CD14-positive monocyte (primary cell): Measurements from ENCODE around the gene PARL. TPM values are rescaled to one million over a fixed set of nuclear protein-coding genes. Genes with fewer than 3 reads are reported as not detected.

Experiments used
- DNase-seq, 3 donors: peaks; one replicate each; pipeline ENCODE4 v3.0.0-alpha.2; 2011 to 2022
- H2AFZ ChIP-seq: 2 replicates; pipeline ENCODE4 v1.6.0; 2012; ENCODE audit warnings: mild to moderate bottlenecking, low read depth, low read length, inconsistent platforms; ENCODE audit not compliant: insufficient read depth, poor library complexity, severe bottlenecking
- H3K27ac ChIP-seq, 2 donors: 1 replicate in 1 of 2; 2 replicates in 1 of 2; pipeline ENCODE4 v1.5.1; 2012 to 2013; ENCODE audit warnings: low read length in 2 of 2, control low read depth in 1 of 2, inconsistent platforms in 1 of 2, low read depth in 1 of 2, mild to moderate bottlenecking in 1 of 2
- H3K27me3 ChIP-seq, 2 donors: one replicate each; pipeline versions ENCODE4 v1.6.0 to v1.6.1; 2011 to 2013; ENCODE audit warnings: low read length in 2 of 2; ENCODE audit not compliant: control insufficient read depth in 2 of 2, insufficient read depth in 2 of 2
- H3K36me3 ChIP-seq, 2 donors: replicated peaks in 1 of 2; 1 replicate in 1 of 2; 2 replicates in 1 of 2; pipeline versions ENCODE4 v1.5.1 to v1.6.1; 2012 to 2013; ENCODE audit warnings: low read length in 2 of 2, control low read depth in 1 of 2, inconsistent platforms in 1 of 2, mild to moderate bottlenecking in 1 of 2; ENCODE audit not compliant: insufficient read depth in 2 of 2, control insufficient read depth in 1 of 2
- H3K4me1 ChIP-seq, 2 donors: 1 replicate in 1 of 2; 2 replicates in 1 of 2; pipeline versions ENCODE4 v1.5.1 to v1.6.1; 2012 to 2013; ENCODE audit warnings: low read length in 2 of 2, control low read depth in 1 of 2, inconsistent platforms in 1 of 2, mild to moderate bottlenecking in 1 of 2, moderate library complexity in 1 of 2; ENCODE audit not compliant: insufficient read depth in 2 of 2, control insufficient read depth in 1 of 2
- H3K4me2 ChIP-seq: replicated peaks from 2 replicates; pipeline ENCODE3; 2012; ENCODE audit warnings: low read length, moderate library complexity, mild to moderate bottlenecking; ENCODE audit not compliant: poor library complexity, severe bottlenecking; ENCODE audit errors: extremely low read depth
- H3K4me3 ChIP-seq, 3 experiments: fragments of 200-600 bp in 1 of 3; sonication (generic) in 1 of 3; replicated peaks in 1 of 3; 1 replicate in 2 of 3; 2 replicates in 1 of 3; pipeline ENCODE4 v1.5.1; 2011 to 2013; ENCODE audit warnings: low read length in 3 of 3, mild to moderate bottlenecking in 3 of 3, control low read depth in 2 of 3, low read depth in 2 of 3, inconsistent platforms in 1 of 3, moderate library complexity in 1 of 3
- H3K79me2 ChIP-seq: 2 replicates; pipeline ENCODE4 v1.6.0; 2012; ENCODE audit warnings: mild to moderate bottlenecking, control low read depth, inconsistent platforms, low read length, moderate library complexity; ENCODE audit not compliant: insufficient read depth
- H3K9ac ChIP-seq: 2 replicates; pipeline ENCODE4 v1.6.0; 2017; ENCODE audit warnings: low read length, mild to moderate bottlenecking; ENCODE audit not compliant: insufficient read depth, poor library complexity, severe bottlenecking
- H3K9me3 ChIP-seq, 2 donors: replicated peaks in 1 of 2; 1 replicate in 1 of 2; 2 replicates in 1 of 2; pipeline versions ENCODE4 v1.5.1 to v1.6.1; 2012 to 2013; ENCODE audit warnings: low read length in 2 of 2, control low read depth in 1 of 2; ENCODE audit not compliant: control insufficient read depth in 1 of 2, insufficient read depth in 1 of 2
- H4K20me1 ChIP-seq: 2 replicates; pipeline ENCODE4 v1.6.0; 2012; ENCODE audit warnings: mild to moderate bottlenecking, low read length, control low read depth, moderate library complexity; ENCODE audit not compliant: insufficient read depth
- H3K27ac Mint-ChIP-seq, 7 donors: one replicate each; pipeline ENCODE4 v1.8.0; 2020; ENCODE audit warnings: mild to moderate bottlenecking in 7 of 7, mixed read lengths in 7 of 7, moderate library complexity in 6 of 7, inconsistent platforms in 2 of 7
- H3K27me3 Mint-ChIP-seq, 3 donors: one replicate each; pipeline ENCODE4 v1.8.0; 2021 to 2022; ENCODE audit warnings: low read depth in 3 of 3, mild to moderate bottlenecking in 3 of 3, mixed read lengths in 3 of 3, moderate library complexity in 3 of 3, inconsistent platforms in 1 of 3
- H3K36me3 Mint-ChIP-seq, 2 donors: one replicate each; pipeline ENCODE4 v1.8.0; 2020; ENCODE audit warnings: mixed read lengths in 2 of 2, inconsistent platforms in 1 of 2, mild to moderate bottlenecking in 1 of 2
- H3K4me1 Mint-ChIP-seq: one replicate; pipeline ENCODE4 v1.8.0; 2020; ENCODE audit warnings: mild to moderate bottlenecking, mixed read lengths
- H3K4me3 Mint-ChIP-seq, 2 donors: one replicate each; pipeline ENCODE4 v1.8.0; 2020; ENCODE audit warnings: mild to moderate bottlenecking in 2 of 2, mixed read lengths in 2 of 2, moderate library complexity in 1 of 2
- H3K9me3 Mint-ChIP-seq, 7 donors: one replicate each; pipeline ENCODE4 v1.8.0; 2020 to 2022; ENCODE audit warnings: mixed read lengths in 7 of 7, mild to moderate bottlenecking in 6 of 7, moderate library complexity in 6 of 7, inconsistent platforms in 2 of 7
- WGBS: methylation state at CpG from one replicate; pipeline ENCODE4 v1.1.5; 2013; ENCODE audit warnings: missing lambda C conversion rate; ENCODE audit not compliant: insufficient coverage; 5-methylcytosine and 5-hydroxymethylcytosine counted together
- intact Hi-C, 2 donors: fragments of 100-400 bp; cut with micrococcal nuclease; formaldehyde crosslinking; loops; one replicate each; pipeline versions ENCODE4 v1.15.0 to v1.15.1; 2023
- polyA plus RNA-seq, 3 donors: library from polyadenylated mRNA; depleted of rRNA in 1 of 3; unstranded in 2 of 3; stranded (reverse) in 1 of 3; fragments of 300-500 nt in 2 of 3; fragments of >200 nt in 1 of 3; fragmentation: Illumina TruSeq in 2 of 3; gene quantifications; 1 replicate in 2 of 3; 2 replicates in 1 of 3; pipeline ENCODE4 v1.2.3, GENCODE V29; 2012 to 2021
- TF ChIP-seq, protein P1 (sequence below): fragments of 200-600 bp; IDR thresholded peaks from one replicate; pipeline ENCODE4 v1.8.0; 2022; ENCODE audit warnings: antibody characterized with exemption, mild to moderate bottlenecking

PARL gene
- polyA plus RNA-seq, 3 donors = 65.6 to 196 (median 155) TPM

DNA sequence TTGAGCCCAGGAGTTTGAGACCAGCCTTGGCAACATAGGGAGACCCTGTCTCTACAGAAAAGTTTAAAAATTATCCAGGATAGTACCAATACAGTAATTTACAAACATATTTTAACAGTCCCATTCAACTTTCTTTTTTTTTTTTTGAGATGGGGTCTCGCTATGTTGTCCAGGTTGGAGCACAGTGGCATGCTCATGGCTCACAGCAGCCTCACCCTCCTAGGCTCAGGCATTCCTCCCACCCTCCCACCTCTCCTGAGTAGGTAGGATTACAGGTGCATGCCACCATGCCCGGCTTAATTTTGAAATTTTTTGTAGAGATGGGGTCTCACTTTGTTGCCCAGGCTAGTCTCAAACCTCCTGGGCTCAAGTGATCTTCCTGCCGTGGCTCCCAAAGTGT, 46.8 kb downstream of the PARL start:
- Mint-ChIP-seq H3K9me3 (no peaks in the 10 kb centered on the region), H3K4me1 (no peaks in the 10 kb centered on the region), H3K4me3 (no peak overlapping the region), H3K36me3 (peaks cover 63 to 86% of the 10 kb centered on the region in 2 donors), H3K27me3 (no peaks in the 10 kb centered on the region), H3K27ac (peak overlapping the region in 1 of 7 donors; percentile 7)
- no CpG with 5 or more reads among the region's 3 CpGs for WGBS
- Histone ChIP-seq H3K4me1 (no peaks in the 10 kb centered on the region), H3K36me3 (peaks cover 81 to 96% of the 10 kb centered on the region in 2 donors), H3K27me3 (no peaks in the 10 kb centered on the region), H3K9me3 (no peaks in the 10 kb centered on the region), H3K79me2 (no peaks in the 10 kb centered on the region), H3K9ac (no peak overlapping the region), H2AFZ (no peak overlapping the region), H3K27ac (no peak overlapping the region), H3K4me3 (no peak overlapping the region), H4K20me1 (peaks cover 55% of the 10 kb centered on the region), H3K4me2 (no peak overlapping the region)
- intact Hi-C loops = no loop called here
- TF ChIP-seq, protein P1, sequence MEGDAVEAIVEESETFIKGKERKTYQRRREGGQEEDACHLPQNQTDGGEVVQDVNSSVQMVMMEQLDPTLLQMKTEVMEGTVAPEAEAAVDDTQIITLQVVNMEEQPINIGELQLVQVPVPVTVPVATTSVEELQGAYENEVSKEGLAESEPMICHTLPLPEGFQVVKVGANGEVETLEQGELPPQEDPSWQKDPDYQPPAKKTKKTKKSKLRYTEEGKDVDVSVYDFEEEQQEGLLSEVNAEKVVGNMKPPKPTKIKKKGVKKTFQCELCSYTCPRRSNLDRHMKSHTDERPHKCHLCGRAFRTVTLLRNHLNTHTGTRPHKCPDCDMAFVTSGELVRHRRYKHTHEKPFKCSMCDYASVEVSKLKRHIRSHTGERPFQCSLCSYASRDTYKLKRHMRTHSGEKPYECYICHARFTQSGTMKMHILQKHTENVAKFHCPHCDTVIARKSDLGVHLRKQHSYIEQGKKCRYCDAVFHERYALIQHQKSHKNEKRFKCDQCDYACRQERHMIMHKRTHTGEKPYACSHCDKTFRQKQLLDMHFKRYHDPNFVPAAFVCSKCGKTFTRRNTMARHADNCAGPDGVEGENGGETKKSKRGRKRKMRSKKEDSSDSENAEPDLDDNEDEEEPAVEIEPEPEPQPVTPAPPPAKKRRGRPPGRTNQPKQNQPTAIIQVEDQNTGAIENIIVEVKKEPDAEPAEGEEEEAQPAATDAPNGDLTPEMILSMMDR = no peak
- DNase-seq = no peak

DNA sequence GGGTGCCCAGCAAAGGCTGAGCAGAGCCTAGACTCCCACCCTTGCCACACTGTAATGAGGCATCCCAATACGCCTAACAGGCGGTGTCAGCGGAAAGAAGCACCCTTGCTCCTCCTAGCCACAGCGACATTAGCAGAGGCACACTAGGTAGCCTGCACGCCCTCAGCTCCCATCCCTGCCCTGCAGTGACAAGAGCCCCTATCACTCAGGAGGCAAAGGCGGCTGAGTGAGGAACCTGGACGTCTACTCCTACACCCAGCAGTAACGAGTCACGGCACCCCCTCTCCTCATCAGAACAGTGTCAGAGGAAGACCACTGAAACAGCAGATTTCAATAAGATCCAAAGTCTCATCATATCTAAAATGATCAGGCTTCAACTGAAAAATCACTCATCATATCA, 47.3 kb downstream of the PARL start:
- Histone ChIP-seq H3K4me2 (no peak overlapping the region), H3K79me2 (no peaks in the 10 kb centered on the region), H3K27me3 (no peaks in the 10 kb centered on the region), H3K4me3 (no peak overlapping the region), H4K20me1 (peaks cover 55% of the 10 kb centered on the region), H3K27ac (no peak overlapping the region), H3K4me1 (no peaks in the 10 kb centered on the region), H2AFZ (no peak overlapping the region), H3K9me3 (no peaks in the 10 kb centered on the region), H3K9ac (no peak overlapping the region), H3K36me3 (peaks cover 82 to 96% of the 10 kb centered on the region in 2 donors)
- Mint-ChIP-seq H3K9me3 (no peaks in the 10 kb centered on the region), H3K27me3 (no peaks in the 10 kb centered on the region), H3K36me3 (peaks cover 68 to 86% of the 10 kb centered on the region in 2 donors), H3K27ac (peak overlapping the region in 3 of 7 donors; percentile 1 to 7 (median 5)), H3K4me1 (no peaks in the 10 kb centered on the region), H3K4me3 (no peak overlapping the region)
- intact Hi-C loops = no loop called here
- TF ChIP-seq, protein P1 = no peak
- WGBS = 95% methylated on average over 9 of the region's 9 CpGs
- no peak for DNase-seq
